Ectodermal cell (in vitro differentiated cells): ENCODE data around the gene OPRL1.

ENCODE experiments used
- H3K27ac ChIP-seq: 2 replicates; pipeline ENCODE4 v1.7.0; 2013; ENCODE audit warnings: mild to moderate bottlenecking, low read depth, low read length; ENCODE audit not compliant: insufficient read depth, poor library complexity, severe bottlenecking
- H3K27me3 ChIP-seq: 2 replicates; pipeline ENCODE4 v1.7.0; 2013; ENCODE audit warnings: mild to moderate bottlenecking, low read length; ENCODE audit not compliant: insufficient read depth, control insufficient read depth, poor library complexity, severe bottlenecking
- H3K36me3 ChIP-seq: one replicate; pipeline ENCODE4 v1.7.0; 2013; ENCODE audit warnings: low read length; ENCODE audit not compliant: control insufficient read depth, insufficient read depth
- H3K4me1 ChIP-seq: one replicate; pipeline ENCODE4 v1.7.0; 2013; ENCODE audit warnings: low read length; ENCODE audit not compliant: control insufficient read depth, insufficient read depth
- H3K4me3 ChIP-seq: 2 replicates; pipeline ENCODE4 v1.7.0; 2013; ENCODE audit warnings: low read depth, low read length, control low read depth; ENCODE audit not compliant: insufficient read depth
- H3K9me3 ChIP-seq: 2 replicates; pipeline ENCODE4 v1.7.0; 2013; ENCODE audit warnings: mild to moderate bottlenecking, low read length, moderate library complexity; ENCODE audit not compliant: control insufficient read depth
- WGBS, 2 experiments: methylation state at CpG; one replicate each; pipeline ENCODE4 v1.1.7; 2013; ENCODE audit warnings: missing lambda C conversion rate in 2 of 2; 5-methylcytosine and 5-hydroxymethylcytosine counted together

Gene OPRL1

DNA sequence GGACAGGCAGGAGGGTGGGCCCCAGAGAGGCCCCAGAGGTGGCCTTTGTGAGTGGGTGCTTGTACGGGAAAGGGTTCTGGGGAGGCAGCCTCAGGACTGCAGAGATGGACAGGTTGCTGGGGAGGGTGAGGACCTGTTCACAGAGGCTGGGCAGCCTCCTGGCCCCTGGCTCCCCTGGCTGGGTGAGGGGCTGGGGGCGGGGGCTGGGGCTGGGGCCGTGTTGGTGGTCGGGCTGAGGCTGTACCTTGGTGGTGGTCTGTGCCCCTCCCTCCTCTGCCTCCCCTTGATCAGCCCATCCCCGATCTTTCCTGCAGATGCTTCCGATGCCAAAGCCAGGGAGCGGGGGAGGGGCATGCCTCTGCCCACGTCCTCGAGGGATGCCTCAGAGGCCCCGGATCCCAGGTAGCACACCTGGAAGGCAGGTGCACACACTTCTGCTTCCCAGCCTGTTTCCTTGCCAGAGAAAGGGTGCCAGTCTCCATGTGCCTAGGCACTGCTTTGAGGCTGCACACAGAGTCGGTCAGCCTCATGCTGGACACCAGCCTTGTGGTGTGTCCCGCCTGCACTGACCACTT is 12.1 kb upstream of the OPRL1 start:
- WGBS, 2 experiments, result 85 to 86% methylated on average over 12 of the region's 12 CpGs
- peaks cover 7% of the 10 kb centered on the region for H3K4me1 ChIP-seq
- no peak overlapping the region for H3K4me3 ChIP-seq

DNA sequence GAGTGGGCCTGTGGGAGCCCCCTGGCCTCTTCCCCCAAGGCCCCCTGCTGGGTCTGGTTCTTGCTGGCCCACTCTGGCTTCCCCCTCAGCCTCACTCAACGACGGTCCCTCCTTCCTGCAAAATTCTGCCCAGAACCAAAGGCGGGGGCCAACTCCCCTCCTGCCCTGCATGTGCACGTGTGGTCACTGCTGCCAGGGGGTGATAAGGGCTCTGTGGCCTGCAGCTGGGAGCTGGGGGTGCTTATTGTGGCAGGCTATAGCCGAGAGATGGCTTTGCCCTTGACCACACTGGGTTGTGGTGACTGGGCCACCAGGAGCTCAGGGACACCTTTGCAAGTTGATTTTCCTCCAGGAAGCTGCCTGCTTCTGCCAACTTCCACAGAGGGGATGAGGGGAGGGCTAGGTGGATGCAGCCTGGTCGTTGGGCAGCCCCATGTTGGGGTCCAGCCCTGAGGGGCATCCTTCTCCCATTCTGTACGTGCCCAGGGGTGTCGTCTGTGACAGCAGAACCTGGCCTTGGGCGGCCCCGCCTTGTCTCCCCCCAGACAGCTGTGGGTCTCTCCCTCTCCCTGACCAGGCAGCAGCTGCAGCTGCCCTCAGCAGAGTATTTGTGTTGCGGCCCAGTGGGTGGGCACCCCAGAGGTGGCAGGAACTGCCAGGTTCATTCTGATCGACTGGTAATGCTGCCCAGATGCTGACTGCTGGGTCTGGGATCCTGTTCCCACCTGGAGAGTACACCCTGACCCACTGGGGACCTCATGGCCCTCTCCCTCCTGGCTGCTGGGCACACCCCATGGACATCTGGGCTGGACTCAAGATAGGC is 11.3 kb upstream of the OPRL1 start:
- 86 to 88% methylated on average over 12 of the region's 12 CpGs for WGBS, 2 experiments
- H3K36me3 ChIP-seq, result no peaks in the 10 kb centered on the region
- H3K4me1 ChIP-seq, result peaks cover 7% of the 10 kb centered on the region
- H3K4me3 ChIP-seq, result no peak overlapping the region
- H3K9me3 ChIP-seq, result no peaks in the 10 kb centered on the region
- no peak overlapping the region for H3K27ac ChIP-seq
- peaks cover 2% of the 10 kb centered on the region for H3K27me3 ChIP-seq

More for the DNA sequence above, 12.1 kb upstream of the OPRL1 start:
- H3K27me3 ChIP-seq, result peaks cover 4% of the 10 kb centered on the region
- no peaks in the 10 kb centered on the region for H3K36me3 ChIP-seq
- H3K9me3 ChIP-seq, result no peaks in the 10 kb centered on the region
- no peak overlapping the region for H3K27ac ChIP-seq

DNA sequence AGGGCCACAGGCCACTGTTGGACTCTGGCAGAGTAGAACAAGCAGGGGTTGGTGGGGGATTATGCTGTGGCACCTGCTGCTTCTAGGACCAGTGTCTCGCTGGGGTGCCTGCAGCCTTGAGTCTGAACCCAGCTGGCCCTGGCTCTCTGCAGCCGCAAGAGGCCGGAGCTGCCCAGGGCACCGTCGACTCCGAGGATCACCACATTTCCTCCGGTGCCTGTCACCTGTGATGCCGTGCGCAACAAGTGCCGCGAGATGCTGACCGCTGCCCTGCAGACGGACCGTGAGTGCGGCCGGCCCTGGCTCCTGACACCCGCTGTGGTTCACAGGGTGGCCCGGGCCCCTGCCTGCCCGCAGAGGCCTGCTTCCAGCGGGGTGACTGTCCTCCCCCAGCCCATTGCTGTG is 10.7 kb upstream of the OPRL1 start:
- Histone ChIP-seq H3K36me3 (no peaks in the 10 kb centered on the region), H3K9me3 (no peaks in the 10 kb centered on the region), H3K4me3 (no peak overlapping the region), H3K4me1 (peaks cover 2% of the 10 kb centered on the region), H3K27me3 (no peaks in the 10 kb centered on the region), H3K27ac (no peak overlapping the region)
- WGBS, 2 experiments, result 93% methylated on average over 20 of the region's 20 CpGs

DNA sequence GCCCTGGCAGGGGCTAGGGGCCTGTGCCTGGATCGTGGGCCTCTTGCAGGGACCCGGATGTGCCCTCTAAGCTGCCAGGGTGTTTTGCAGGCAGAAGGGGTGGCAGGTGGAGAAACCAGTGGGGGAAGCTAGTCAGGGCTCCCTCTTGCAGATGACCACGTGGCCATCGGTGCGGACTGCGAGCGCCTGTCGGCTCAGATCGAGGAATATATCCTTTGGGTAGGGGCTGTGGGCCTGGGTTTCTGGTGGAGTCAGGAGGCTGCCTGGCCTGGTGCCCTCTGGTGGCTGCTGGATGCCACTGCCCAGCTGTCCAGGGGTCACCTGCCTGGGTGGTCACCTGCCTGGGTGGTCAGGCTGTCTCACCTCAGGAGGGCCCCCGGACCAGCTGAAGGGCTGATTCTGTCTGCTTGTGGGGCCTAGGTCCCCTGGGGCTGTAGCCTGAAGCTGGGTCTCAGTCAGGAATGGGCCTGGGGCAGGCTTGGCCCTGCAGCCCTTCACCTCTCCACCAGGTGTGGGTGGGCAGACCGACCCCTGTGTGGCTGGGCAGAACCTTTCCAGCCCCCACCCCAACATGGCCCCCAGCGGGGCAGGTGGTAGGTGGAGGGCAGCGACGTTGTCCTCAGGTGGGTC is 10.2 kb upstream of the OPRL1 start:
- Histone ChIP-seq H3K4me1 (no peaks in the 10 kb centered on the region), H3K27me3 (no peaks in the 10 kb centered on the region), H3K4me3 (no peak overlapping the region), H3K27ac (no peak overlapping the region), H3K36me3 (no peaks in the 10 kb centered on the region), H3K9me3 (no peaks in the 10 kb centered on the region)
- 67 to 68% methylated on average over 14 of the region's 14 CpGs for WGBS, 2 experiments

DNA sequence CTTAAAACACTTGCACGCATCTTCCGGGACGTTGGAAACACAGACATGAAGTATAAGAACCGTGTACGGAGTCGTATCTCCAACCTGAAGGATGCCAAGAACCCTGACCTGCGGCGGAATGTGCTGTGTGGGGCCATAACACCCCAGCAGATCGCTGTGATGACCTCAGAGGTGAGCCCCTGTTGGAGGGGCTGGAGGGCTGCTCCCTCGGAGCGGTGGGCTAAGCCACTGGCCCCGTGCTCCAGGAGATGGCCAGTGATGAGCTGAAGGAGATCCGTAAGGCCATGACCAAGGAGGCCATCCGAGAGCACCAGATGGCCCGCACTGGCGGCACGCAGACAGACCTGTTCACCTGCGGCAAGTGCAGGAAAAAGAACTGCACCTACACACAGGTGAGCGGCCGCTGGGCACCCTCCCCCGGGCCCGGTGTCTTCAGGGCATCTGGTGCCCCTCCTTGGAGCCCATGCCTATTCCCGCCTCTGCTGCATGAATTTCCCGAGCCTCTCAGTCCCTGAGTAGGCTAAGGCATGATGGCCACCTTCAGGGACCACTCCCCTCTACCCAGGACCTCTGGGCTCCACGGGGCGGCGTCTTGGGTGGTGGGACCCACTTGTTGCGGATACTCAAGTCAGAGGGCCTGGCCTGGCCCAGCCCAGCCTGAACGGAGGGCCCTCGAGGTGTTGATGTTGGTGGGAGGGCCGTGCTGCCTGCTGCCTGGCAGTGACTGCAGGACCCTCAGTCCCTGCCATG is 9.5 kb upstream of the OPRL1 start:
- H3K36me3 ChIP-seq, result no peaks in the 10 kb centered on the region
- no peaks in the 10 kb centered on the region for H3K27me3 ChIP-seq
- no peaks in the 10 kb centered on the region for H3K9me3 ChIP-seq
- WGBS, 2 experiments, result 95 to 96% methylated on average over 31 of the region's 31 CpGs
- no peak overlapping the region for H3K27ac ChIP-seq
- no peak overlapping the region for H3K4me3 ChIP-seq
- no peaks in the 10 kb centered on the region for H3K4me1 ChIP-seq

DNA sequence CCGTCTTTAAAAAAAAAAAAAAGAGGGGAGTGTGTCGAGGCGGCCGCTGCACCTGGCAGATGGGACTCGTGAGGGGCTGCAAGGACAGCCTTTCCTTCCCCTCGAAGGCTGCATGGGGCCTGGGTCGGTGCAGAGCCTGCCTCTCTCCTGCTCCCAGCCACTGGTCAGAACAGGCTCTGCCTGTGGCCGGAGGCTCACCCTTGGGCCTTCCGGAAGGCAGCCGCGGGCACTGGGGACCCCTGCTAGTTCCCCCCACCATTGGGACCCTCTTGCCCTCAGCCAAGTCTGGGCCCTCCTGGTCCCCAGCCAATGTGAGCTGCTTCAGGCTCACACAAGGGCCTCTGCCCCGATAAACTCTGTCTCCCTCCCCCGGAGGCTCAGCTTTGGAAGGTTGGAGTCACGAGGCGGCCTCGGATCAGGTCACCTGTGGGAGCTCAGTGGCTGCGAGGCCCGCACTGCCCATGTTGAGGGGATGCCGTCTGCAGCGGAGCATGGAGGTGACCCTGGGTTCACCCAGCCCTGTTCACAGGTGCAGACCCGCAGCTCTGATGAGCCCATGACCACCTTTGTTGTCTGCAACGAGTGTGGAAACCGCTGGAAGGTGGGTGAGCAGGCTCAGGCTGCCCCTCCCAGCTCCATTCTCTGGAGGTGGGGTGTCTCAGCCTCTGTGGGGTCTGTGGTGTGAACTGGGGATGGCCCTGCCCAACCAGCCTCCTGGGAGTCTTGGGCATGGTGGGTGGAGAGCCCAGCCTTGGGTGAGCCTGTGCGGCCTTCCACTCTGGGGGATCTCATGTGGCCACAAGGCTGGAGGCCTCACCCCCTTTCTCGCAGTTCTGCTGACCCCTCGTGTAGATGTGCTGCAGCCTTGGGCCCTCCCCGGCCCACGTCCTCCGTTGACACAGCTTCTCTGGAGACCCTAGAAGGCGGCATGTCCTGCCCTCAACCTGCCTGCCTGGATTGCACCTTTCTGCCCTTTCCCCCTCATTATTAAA is 8.2 kb upstream of the OPRL1 start:
- H3K36me3 ChIP-seq, result no peaks in the 10 kb centered on the region
- H3K27ac ChIP-seq, result no peak overlapping the region
- H3K4me3 ChIP-seq, result no peak overlapping the region
- 93 to 95% methylated on average over 30 of the region's 30 CpGs for WGBS, 2 experiments
- H3K9me3 ChIP-seq, result no peaks in the 10 kb centered on the region
- H3K27me3 ChIP-seq, result no peaks in the 10 kb centered on the region
- H3K4me1 ChIP-seq, result no peaks in the 10 kb centered on the region

DNA sequence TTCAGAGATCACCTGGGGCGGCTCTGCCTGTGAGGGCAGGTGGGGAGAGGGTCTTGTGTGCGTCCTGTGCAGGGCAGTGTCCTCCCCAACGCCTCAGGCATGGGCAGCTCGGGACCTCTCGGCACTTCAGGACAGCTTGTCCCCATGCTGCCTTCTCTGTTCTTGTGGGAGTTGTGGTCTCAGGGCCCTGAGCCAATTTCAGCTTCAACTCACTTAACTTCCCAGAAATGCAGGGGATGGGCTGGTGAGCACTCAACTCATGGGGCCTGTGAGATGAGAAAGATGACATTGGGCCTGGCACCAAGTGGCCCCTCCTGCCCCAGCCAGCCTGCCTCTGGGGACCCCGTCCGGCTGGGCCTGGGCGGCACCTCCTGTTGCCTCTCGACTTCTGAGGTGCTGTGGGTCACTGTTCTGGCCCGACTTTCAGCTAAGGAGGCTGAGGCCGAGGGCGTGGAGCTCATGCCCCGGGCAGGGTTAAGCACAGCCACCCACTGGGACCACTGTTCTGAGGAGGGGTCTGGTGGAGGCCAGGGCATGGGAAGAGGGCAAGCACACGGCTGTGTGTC is 7.3 kb upstream of the OPRL1 start:
- Histone ChIP-seq H3K9me3 (no peaks in the 10 kb centered on the region), H3K27me3 (no peaks in the 10 kb centered on the region), H3K4me3 (no peak overlapping the region), H3K4me1 (no peaks in the 10 kb centered on the region), H3K27ac (no peak overlapping the region), H3K36me3 (no peaks in the 10 kb centered on the region)
- WGBS, 2 experiments, result 92 to 94% methylated on average over 14 of the region's 14 CpGs

DNA sequence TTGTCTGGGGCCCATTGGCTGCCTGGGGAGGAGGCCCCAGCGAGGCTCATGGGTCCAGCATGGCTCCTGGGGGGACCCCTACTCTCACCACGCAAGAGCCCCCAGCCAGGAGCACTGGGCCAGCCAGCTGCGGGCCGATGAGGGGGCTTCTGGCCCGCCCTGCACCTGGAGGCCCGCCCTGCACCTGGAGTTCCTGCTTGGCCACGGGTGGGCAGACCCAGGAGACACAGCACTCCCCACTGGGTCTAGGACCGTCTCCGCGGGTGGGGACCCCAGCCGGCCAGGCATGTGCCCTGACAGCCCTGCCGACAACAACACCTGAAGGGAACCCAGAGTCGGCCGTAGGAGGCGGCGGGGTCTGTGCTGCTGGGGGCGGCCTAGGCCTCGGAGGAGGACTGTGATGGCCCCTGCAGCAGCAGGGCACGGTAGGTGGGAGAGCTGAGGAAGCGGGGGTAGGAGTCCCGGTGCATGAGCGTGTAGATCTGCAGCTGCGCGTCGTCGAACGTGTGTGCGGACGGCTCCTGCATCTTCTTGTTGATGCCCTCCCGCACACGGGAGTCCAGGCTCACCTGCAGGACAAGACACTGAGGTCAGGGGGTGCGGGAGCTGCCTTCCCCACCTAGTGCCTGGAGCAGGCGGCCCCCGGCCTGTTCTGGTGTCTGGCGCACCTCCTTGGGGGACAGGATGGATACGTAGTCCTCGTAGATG is 6.3 kb upstream of the OPRL1 start:
- Histone ChIP-seq H3K27ac (no peak overlapping the region), H3K9me3 (no peaks in the 10 kb centered on the region), H3K4me1 (peaks cover 9% of the 10 kb centered on the region), H3K4me3 (no peak overlapping the region), H3K27me3 (no peaks in the 10 kb centered on the region), H3K36me3 (no peaks in the 10 kb centered on the region)
- 93 to 94% methylated on average over 37 of the region's 37 CpGs for WGBS, 2 experiments
